NCI-H69 (cell line): Measurements from ENCODE around the gene ROM1.
"Not testable (repeated sequence)": the region's sequence is repeated elsewhere in the genome, so short reads cannot be mapped to it uniquely, and the experiment has no call there.

Experiments
- DNase-seq: peaks from one replicate; lab custom pipeline; 2025; lab: John Stamatoyannopoulos, UW

ROM1 gene

DNA sequence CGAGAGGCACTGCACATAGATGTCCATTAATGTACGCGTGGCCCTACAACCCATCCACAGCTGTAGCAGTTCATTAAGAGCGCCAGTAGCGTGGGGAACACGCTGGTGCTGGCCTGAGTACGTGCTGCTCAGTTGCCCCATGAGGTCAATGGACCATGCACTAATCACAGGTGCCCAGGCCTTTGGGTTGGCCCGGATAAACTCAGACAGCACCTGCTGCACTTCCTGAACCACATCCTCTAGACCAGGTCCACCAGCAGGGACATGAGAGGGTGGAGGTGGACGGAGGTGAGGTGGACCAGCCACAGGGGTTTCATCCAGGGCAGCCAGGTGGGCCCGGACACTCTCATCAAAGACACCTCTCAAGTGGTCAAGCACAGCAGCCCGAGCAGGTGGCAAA lies 36.4 kb downstream of the ROM1 start:
- DNase-seq, result no peak

DNA sequence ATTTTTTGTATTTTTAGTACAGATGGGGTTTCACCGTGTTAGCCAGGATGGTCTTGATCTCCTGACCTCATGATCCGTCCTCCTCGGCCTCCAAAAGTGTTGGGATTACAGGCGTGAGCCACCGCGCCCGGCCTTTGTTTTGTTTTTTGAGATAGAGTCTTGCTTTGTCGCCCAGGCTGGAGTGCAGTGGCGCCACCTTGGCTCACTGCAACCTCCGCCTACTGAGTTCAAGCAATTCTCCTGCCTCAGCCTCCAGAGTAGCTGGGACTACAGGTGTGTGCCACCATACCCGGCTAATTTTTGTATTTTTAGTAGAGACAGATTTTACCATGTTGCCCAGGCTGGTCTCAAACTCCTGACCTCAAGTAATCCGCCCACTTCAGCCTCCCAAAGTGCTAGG lies 37.2 kb downstream of the ROM1 start:
- DNase-seq, result not testable (repeated sequence)

DNA sequence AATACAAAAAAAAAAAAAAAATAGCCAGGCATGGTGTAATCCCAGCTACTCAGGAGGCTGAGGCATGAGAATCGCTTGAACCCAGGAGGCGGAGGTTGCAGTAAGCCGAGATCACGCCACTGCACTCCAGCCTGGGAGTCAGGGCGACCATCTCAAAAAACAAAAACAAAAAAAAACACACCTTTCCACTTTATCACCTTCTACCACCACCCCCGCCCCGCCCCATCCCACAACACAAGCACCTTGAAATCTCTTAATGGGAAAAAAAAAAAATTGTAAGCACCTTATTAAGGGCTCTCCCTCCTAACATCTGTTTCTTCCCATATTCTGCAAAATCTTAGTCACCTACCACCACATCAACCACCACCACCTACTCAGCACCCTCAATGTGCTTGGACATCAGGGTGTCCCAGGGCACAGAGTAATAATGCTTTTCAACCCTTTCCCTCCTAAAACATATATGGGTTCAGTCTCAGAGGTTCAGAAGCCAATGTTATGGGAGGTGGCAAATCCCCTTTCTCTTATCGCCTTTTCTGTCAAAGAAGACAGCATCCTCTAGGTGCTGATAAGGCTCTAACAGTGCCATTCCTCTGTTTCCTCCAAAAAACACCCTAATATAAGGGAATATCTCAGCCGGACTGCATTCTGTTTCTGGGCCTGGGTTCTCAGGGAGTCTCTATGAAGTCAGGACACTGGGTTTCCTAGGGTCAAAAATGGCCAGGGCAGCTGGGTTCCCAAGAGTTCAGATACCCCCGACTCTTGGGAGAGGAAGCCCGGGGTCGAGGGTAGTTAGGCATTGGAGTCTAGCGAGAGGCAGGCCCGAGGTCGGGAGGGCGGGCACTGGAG lies 39.3 kb downstream of the ROM1 start:
- DNase-seq, result no peak

DNA sequence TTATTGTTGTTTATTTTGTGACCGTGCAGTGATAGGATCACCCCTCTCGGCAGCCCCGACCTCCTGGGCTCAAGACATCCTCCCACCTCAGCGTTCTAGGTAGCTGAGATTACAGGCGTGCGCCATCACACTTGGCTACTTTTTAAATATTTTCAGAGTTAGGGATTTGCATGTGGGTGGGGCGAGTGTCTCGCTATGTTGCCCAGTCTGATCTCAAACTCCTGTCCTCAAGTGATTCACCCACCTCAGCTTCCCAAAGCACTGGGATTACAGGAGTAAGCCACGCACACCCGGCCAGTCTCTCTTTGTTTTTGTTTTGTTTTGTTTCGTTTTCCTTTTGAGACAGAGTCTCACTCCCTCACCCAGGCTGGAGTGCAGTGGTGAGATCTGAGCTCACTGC lies 41.2 kb downstream of the ROM1 start:
- DNase-seq, result no peak

DNA sequence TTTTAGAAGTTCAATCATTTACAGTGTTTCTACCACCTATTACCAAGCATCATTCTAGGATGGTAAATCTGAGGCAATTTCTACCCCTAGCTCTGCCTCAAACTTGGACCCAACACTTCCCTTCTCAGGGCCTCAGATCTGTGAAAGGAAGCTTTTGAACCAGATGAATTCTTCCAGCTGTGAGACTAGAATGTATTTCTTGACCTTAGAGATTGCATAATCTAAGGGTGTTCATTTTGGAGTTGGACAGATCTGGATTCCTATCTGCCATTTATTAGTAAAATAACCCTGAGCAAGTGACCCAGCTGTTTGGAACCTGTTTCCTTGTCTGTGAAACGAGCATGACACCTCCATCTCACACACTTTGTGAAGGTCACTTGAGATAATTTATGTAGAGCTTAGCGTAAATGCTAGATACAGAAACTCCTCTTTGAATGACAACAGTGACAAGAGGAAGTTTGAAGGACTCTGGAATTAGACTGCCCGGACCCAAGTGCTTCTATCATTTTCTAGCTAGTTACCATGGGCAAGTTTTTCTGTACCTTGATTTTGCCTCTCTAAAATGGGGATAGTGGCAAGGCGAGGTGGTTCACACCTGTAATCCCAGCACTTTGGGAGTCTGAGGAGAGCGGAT lies 43.9 kb downstream of the ROM1 start:
- DNase-seq, result no peak

DNA sequence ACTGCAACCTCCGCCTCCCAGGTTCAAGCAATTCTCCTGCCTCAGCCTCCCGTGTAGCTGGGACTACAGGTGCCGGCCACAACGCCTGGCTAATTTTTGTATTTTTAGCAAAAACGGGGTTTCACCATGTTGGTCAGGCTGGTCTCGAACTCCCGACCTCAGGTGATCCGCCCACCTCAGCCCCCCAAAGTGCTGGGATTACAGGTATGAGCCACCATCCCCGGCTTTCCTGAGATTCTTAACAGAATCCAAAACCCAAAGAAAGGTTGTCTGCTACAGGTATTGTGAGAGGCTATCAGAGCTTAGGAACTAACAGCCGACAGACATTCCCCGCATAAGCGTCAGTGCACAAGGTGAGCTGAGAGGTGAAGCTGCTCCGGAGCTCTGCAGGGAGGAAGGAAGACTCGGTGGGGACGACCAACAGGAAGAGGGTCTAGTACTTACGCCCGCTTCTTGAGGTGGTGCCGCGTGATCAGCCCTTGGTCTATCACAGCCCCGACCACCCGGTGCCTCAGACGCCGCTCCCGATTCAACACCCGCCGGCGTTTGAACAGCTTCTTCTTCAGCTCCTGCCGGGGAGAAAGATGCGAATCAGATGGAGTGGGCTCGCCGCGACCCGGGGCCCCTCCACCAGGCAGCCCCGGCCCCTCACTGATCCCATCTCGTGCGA lies 51.5 kb downstream of the ROM1 start:
- DNase-seq, result peak; percentile 87
